ENCODE results near the gene IL17F.

- TF ChIP-seq CTCF (conservative IDR thresholded peaks at IDR 0.05; ENCODE audit: low read length) (no peak), EZH2phosphoT487 (IDR thresholded peaks at IDR 0.05; ENCODE audit: borderline replicate concordance, low read depth, low read length) (no peak)
These were observed 48.8 kb upstream of the IL17F start for GRCh38 chr6:52293067-52293466.
